Body of pancreas (tissue), 4 donors: ENCODE results near the gene TSKS.

Experiments
- POLR2A ChIP-seq, 3 donors: fragments of 450-650 bp; IDR thresholded peaks; one replicate each; pipeline ENCODE4 v1.6.1; 2016; ENCODE audit warnings: antibody characterized with exemption in 3 of 3, mild to moderate bottlenecking in 2 of 3
- TF ChIP-seq, protein P1 (sequence below), 7 experiments: fragments of 450-650 bp in 4 of 7; fragments of 200-600 bp in 3 of 7; sonication (generic) in 3 of 7; IDR thresholded peaks; one replicate each; pipeline ENCODE4 v1.5.1; 2016 to 2019; ENCODE audit warnings: antibody characterized with exemption in 7 of 7

DNA sequence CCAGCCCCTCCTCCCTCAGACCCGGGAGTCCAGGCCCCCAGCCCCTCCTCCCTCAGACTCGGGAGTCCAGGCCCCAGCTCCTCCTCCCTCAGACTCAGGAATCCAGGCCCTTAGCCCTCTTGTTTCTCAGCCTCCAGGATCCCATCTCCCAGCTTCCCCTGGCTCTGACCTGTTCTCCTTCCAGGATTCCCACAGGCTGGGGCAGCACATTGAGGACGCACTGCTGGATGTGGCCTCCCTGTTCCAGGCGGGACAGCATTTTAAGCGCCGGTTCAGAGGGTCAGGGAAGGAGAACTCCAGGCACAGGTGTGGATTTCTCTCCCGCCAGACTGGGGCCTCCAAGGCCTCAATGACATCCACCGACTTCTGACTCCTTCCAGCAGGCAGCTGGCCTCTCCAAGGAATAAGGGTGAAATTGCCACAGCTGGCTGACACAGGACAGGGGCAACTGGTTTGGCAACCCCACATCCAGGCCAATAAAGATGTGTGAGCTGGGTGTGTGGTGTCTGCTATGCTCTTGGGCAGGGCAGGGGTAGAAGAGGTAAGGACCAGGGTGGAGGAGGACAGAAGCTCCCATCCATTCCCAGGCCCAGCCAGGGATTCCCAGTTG lies 49.8 kb downstream of the TSKS start:
- TF ChIP-seq, protein P1, sequence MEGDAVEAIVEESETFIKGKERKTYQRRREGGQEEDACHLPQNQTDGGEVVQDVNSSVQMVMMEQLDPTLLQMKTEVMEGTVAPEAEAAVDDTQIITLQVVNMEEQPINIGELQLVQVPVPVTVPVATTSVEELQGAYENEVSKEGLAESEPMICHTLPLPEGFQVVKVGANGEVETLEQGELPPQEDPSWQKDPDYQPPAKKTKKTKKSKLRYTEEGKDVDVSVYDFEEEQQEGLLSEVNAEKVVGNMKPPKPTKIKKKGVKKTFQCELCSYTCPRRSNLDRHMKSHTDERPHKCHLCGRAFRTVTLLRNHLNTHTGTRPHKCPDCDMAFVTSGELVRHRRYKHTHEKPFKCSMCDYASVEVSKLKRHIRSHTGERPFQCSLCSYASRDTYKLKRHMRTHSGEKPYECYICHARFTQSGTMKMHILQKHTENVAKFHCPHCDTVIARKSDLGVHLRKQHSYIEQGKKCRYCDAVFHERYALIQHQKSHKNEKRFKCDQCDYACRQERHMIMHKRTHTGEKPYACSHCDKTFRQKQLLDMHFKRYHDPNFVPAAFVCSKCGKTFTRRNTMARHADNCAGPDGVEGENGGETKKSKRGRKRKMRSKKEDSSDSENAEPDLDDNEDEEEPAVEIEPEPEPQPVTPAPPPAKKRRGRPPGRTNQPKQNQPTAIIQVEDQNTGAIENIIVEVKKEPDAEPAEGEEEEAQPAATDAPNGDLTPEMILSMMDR (IDR thresholded peaks at IDR 0.05), result no peak
- no peak for TF ChIP-seq POLR2A (IDR thresholded peaks at IDR 0.05)
